Erythroblast (primary cell): ENCODE measurements around the gene ZXDC.

ENCODE experiments used
- GATA1 ChIP-seq: IDR thresholded peaks from 2 replicates; pipeline ENCODE4 v1.6.1; 2011; ENCODE audit warnings: low read depth, mild to moderate bottlenecking, control low read depth, low read length, moderate library complexity
- POLR2A ChIP-seq: IDR thresholded peaks from 2 replicates; pipeline ENCODE4 v1.6.1; 2011; ENCODE audit warnings: mild to moderate bottlenecking, low read length

DNA sequence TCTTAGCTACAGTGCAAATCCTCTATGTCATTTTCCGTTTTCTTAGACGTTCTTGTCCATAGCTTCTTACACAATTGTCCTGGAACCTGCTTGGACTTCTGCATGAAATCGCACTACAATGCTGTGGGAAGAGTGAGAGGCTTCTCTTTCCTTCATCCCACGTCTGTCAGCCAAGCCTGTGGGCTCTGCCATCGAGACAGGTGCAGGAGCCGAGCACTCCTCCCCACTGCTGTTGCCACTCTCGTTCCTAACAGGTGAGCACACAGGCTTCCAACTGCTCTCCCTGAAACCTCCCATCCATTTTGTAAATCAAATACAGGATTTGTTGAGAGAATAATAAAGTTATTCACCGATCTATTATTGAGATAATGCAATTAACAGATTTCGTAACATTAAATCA, 23.5 kb downstream of the ZXDC start:
- TF ChIP-seq POLR2A = no peak
- TF ChIP-seq GATA1 = no peak
